OCI-LY3 (cell line): Measurements from ENCODE around the gene RARA.

Source experiments
- H2AFZ ChIP-seq: fragments of 200-600, 300-600 bp; shearing (Covaris generic); 2 replicates; pipeline ENCODE4 v1.6.0; 2014; ENCODE audit warnings: antibody characterized with exemption, low read depth, low read length
- H3K27ac ChIP-seq: fragments of 200-600, 300-600 bp; sonication (generic); 2 replicates; pipeline ENCODE4 v1.5.1; 2014; ENCODE audit warnings: mild to moderate bottlenecking, low read length, moderate library complexity, mixed read lengths
- H3K27me3 ChIP-seq: fragments of 200-600, 300-600 bp; sonication (generic); 2 replicates; pipeline ENCODE4 v1.6.1; 2014; ENCODE audit warnings: low read depth, low read length, mixed read lengths
- H3K36me3 ChIP-seq: fragments of 200-600, 300-600 bp; sonication (generic); replicated peaks from 2 replicates; pipeline ENCODE3; 2014; ENCODE audit warnings: low read depth, low read length, mixed read lengths
- H3K4me1 ChIP-seq: fragments of 300-600, 200-600 bp; sonication (generic); 2 replicates; pipeline ENCODE4 v1.6.1; 2014; ENCODE audit warnings: low read length, mixed read lengths
- H3K4me2 ChIP-seq: fragments of 200-600, 300-600 bp; sonication (generic); 2 replicates; pipeline ENCODE4 v1.6.1; 2014; ENCODE audit warnings: low read length, mixed read lengths
- H3K4me3 ChIP-seq: fragments of 300-600, 200-600 bp; sonication (generic); 2 replicates; pipeline ENCODE4 v1.5.1; 2014; ENCODE audit warnings: antibody characterized with exemption, mild to moderate bottlenecking, low read length, moderate library complexity
- H3K79me2 ChIP-seq: fragments of 300-600, 200-600 bp; shearing (Covaris generic); 2 replicates; pipeline ENCODE4 v1.6.1; 2014; ENCODE audit warnings: mild to moderate bottlenecking, low read length, mixed read lengths
- H3K9ac ChIP-seq: fragments of 300-600, 200-600 bp; shearing (Covaris generic); 2 replicates; pipeline ENCODE4 v1.6.0; 2014; ENCODE audit warnings: mild to moderate bottlenecking, low read length, moderate library complexity
- H3K9me3 ChIP-seq: fragments of 200-600, 300-600 bp; shearing (Covaris generic); 2 replicates; pipeline ENCODE4 v1.6.1; 2014; ENCODE audit warnings: low read length, mixed read lengths; ENCODE audit not compliant: insufficient read depth
- H4K20me1 ChIP-seq: fragments of 200-600, 300-600 bp; sonication (generic); 2 replicates; pipeline ENCODE4 v1.6.1; 2016; ENCODE audit warnings: low read length, mixed read lengths; ENCODE audit not compliant: insufficient read depth
- CTCF ChIP-seq: fragments of 200-600, 300-600 bp; sonication (generic); IDR thresholded peaks from 2 replicates; pipeline ENCODE4 v1.5.1; 2014; ENCODE audit warnings: antibody characterized with exemption, low read length, low read depth
- EZH2phosphoT487 ChIP-seq: fragments of 200-600 bp; shearing (Covaris generic); IDR thresholded peaks from 2 replicates; pipeline ENCODE4 v1.6.1; 2018; ENCODE audit warnings: antibody characterized with exemption, mixed run types, low read depth

Gene RARA

GRCh38 chr17:40328386-40328766, 19.4 kb downstream of the RARA start:
- H3K36me3 ChIP-seq, result peaks cover 20% of the 10 kb centered on the region
- H3K4me1 ChIP-seq, result peaks cover 54% of the 10 kb centered on the region
- H3K9ac ChIP-seq, result no peak overlapping the region
- H3K27ac ChIP-seq, result no peak overlapping the region
- H3K9me3 ChIP-seq, result no peaks in the 10 kb centered on the region
- no peak overlapping the region for H3K4me2 ChIP-seq
- no peak overlapping the region for H2AFZ ChIP-seq
- TF ChIP-seq EZH2phosphoT487 (no peak), CTCF (no peak)
- H3K27me3 ChIP-seq, result no peaks in the 10 kb centered on the region
- peaks cover 89% of the 10 kb centered on the region for H3K79me2 ChIP-seq
- no peak overlapping the region for H3K4me3 ChIP-seq
- peaks cover 47% of the 10 kb centered on the region for H4K20me1 ChIP-seq

- no peak overlapping the region for H3K4me3 ChIP-seq
- no peaks in the 10 kb centered on the region for H3K9me3 ChIP-seq
- H3K79me2 ChIP-seq, result peaks cover 88% of the 10 kb centered on the region
- H3K4me1 ChIP-seq, result peaks cover 37% of the 10 kb centered on the region
- TF ChIP-seq EZH2phosphoT487, result no peak
- TF ChIP-seq CTCF, result no peak
- H3K9ac ChIP-seq, result no peak overlapping the region
- H2AFZ ChIP-seq, result no peak overlapping the region
- H3K36me3 ChIP-seq, result peaks cover 20% of the 10 kb centered on the region
- no peak overlapping the region for H3K27ac ChIP-seq
- H4K20me1 ChIP-seq, result peaks cover 64% of the 10 kb centered on the region
- H3K27me3 ChIP-seq, result no peaks in the 10 kb centered on the region
- H3K4me2 ChIP-seq, result peak overlapping the region; percentile 24; the same call in 1 of the 2 replicates
Observed at GRCh38 chr17:40329839-40330794, 21.1 kb downstream of the RARA start.

GRCh38 chr17:40330850-40331470, 22.0 kb downstream of the RARA start:
- Histone ChIP-seq H3K27me3 (no peaks in the 10 kb centered on the region), H3K9me3 (no peaks in the 10 kb centered on the region), H3K4me3 (no peak overlapping the region), H3K36me3 (peaks cover 20% of the 10 kb centered on the region), H2AFZ (no peak overlapping the region), H3K9ac (no peak overlapping the region), H3K4me1 (peaks cover 29% of the 10 kb centered on the region), H3K4me2 (no peak overlapping the region), H3K27ac (no peak overlapping the region), H3K79me2 (peaks cover 86% of the 10 kb centered on the region), H4K20me1 (peaks cover 67% of the 10 kb centered on the region)
- TF ChIP-seq CTCF, result no peak
- no peak for TF ChIP-seq EZH2phosphoT487
